ENCODE data around the gene ANGPTL1. TPM values are rescaled to one million over a fixed set of nuclear protein-coding genes. Genes with fewer than 3 reads are reported as not detected.

The ANGPTL1 gene
- total and polyA plus RNA-seq, 10 of the 15 experiments (the other 5 are each of a cell fraction or from before 2014, with no cell fraction given): not detected

GRCh38 chr1:178864326-178864725 is 6.6 kb downstream of the ANGPTL1 start (continued):
- TF ChIP-seq, protein P1, sequence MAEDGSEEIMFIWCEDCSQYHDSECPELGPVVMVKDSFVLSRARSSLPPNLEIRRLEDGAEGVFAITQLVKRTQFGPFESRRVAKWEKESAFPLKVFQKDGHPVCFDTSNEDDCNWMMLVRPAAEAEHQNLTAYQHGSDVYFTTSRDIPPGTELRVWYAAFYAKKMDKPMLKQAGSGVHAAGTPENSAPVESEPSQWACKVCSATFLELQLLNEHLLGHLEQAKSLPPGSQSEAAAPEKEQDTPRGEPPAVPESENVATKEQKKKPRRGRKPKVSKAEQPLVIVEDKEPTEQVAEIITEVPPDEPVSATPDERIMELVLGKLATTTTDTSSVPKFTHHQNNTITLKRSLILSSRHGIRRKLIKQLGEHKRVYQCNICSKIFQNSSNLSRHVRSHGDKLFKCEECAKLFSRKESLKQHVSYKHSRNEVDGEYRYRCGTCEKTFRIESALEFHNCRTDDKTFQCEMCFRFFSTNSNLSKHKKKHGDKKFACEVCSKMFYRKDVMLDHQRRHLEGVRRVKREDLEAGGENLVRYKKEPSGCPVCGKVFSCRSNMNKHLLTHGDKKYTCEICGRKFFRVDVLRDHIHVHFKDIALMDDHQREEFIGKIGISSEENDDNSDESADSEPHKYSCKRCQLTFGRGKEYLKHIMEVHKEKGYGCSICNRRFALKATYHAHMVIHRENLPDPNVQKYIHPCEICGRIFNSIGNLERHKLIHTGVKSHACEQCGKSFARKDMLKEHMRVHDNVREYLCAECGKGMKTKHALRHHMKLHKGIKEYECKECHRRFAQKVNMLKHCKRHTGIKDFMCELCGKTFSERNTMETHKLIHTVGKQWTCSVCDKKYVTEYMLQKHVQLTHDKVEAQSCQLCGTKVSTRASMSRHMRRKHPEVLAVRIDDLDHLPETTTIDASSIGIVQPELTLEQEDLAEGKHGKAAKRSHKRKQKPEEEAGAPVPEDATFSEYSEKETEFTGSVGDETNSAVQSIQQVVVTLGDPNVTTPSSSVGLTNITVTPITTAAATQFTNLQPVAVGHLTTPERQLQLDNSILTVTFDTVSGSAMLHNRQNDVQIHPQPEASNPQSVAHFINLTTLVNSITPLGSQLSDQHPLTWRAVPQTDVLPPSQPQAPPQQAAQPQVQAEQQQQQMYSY (CRISPR knock-in tag; IDR thresholded peaks at IDR 0.05): no peak
- TF ChIP-seq MYB (IDR thresholded peaks at IDR 0.05; ENCODE audit: borderline replicate concordance, low read depth, low read length) (no peak), SIN3A (IDR thresholded peaks at IDR 0.05; ENCODE audit: low read depth, low read length) (no peak), BCLAF1 (IDR thresholded peaks at IDR 0.05) (no peak)

DNA sequence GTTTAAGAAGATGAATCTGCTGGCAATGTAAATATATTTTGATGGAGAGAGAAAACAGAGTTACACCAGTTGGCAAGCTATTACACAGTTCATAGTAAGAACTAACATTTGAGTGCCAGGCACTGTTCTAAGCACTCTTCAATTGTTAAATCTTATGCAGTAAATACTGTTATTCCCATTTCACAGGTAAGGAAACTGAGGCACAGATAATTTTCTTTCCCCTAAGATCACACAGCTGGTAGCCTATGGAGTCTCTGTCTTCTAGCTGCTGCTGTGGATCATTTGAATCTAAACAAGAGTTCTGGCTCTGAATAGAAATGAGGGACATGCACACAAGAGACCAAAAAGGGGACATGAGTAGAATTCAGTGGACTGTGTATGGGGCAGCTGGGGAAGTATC is 8.0 kb downstream of the ANGPTL1 start:
- CTCF ChIA-PET: no interaction called here
- no peak for TF ChIP-seq SMC3 (IDR thresholded peaks at IDR 0.05; ENCODE audit: borderline replicate concordance, low read length)
- no peak for TF ChIP-seq GATAD2B (conservative IDR thresholded peaks at IDR 0.05; ENCODE audit: low read depth)
- no peak for TF ChIP-seq HCFC1 (IDR thresholded peaks at IDR 0.05; ENCODE audit: low read length)
- TF ChIP-seq EGR1 (IDR thresholded peaks at IDR 0.05; ENCODE audit: borderline replicate concordance in 1 of 2, low read depth in 2 of 2, low read length in 2 of 2): no peak
- no peak for TF ChIP-seq CBX3 (IDR thresholded peaks at IDR 0.05; ENCODE audit: borderline replicate concordance, low read depth)
- TF ChIP-seq TAF1 (IDR thresholded peaks at IDR 0.05; ENCODE audit: borderline replicate concordance, low read depth, low read length): no peak
- TF ChIP-seq MXI1 (IDR thresholded peaks at IDR 0.05; ENCODE audit: low read depth, low read length): no peak
- no peak for TF ChIP-seq NR2F1 (conservative IDR thresholded peaks at IDR 0.05)
- TF ChIP-seq TCF3 (IDR thresholded peaks at IDR 0.05; ENCODE audit: borderline replicate concordance, insufficient read depth, low read depth, low read length): no peak
- TF ChIP-seq, protein P2, sequence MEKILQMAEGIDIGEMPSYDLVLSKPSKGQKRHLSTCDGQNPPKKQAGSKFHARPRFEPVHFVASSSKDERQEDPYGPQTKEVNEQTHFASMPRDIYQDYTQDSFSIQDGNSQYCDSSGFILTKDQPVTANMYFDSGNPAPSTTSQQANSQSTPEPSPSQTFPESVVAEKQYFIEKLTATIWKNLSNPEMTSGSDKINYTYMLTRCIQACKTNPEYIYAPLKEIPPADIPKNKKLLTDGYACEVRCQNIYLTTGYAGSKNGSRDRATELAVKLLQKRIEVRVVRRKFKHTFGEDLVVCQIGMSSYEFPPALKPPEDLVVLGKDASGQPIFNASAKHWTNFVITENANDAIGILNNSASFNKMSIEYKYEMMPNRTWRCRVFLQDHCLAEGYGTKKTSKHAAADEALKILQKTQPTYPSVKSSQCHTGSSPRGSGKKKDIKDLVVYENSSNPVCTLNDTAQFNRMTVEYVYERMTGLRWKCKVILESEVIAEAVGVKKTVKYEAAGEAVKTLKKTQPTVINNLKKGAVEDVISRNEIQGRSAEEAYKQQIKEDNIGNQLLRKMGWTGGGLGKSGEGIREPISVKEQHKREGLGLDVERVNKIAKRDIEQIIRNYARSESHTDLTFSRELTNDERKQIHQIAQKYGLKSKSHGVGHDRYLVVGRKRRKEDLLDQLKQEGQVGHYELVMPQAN (conservative IDR thresholded peaks at IDR 0.05): no peak
- TF ChIP-seq MYC (IDR thresholded peaks at IDR 0.05; ENCODE audit: insufficient read depth, insufficient read length, insufficient replicate concordance, low read length, severe bottlenecking): no peak
- no peak for TF ChIP-seq IKZF2 (IDR thresholded peaks at IDR 0.05)

More for the DNA sequence above, 8.0 kb downstream of the ANGPTL1 start:
- no peaks in the 10 kb centered on the region for H3K4me1 ChIP-seq (ENCODE audit: control insufficient read depth, insufficient read depth, low read length)
- RAD21 ChIA-PET (ENCODE audit: unreplicated experiment): no interaction called here
- H4K20me1 ChIP-seq (ENCODE audit: control insufficient read depth, insufficient read depth): no peaks in the 10 kb centered on the region
- no peak overlapping the region for H2AFZ ChIP-seq (ENCODE audit: control insufficient read depth, low read depth, low read length)
- no peak overlapping the region for H3K4me2 ChIP-seq (ENCODE audit: control insufficient read depth, insufficient read depth)
- no peaks in the 10 kb centered on the region for H3K36me3 ChIP-seq (ENCODE audit: control insufficient read depth in 2 of 2, insufficient read depth in 2 of 2, low read length in 1 of 2)
- FAIRE-seq (no peak), DNase-seq (ENCODE audit: low read depth, low spot score) (no peak), ATAC-seq (no peak)
- no peaks in the 10 kb centered on the region for H3K9me3 ChIP-seq (replicated peaks; ENCODE audit: control insufficient read depth, insufficient read depth, low read length)
- SMC1A ChIA-PET (ENCODE audit: uncharacterized antibody, unreplicated experiment): interaction anchor here (0.6 to 2.2 kb wide), 3 partner anchors 10 to 50 kb away, joined by 3 to 11 read pairs (median 4); no protein-coding TSS in a partner anchor
- intact Hi-C loops (cut with micrococcal nuclease; ENCODE audit: unreplicated experiment) (no loop called here), in situ Hi-C loops (cut with MboI) (no loop called here)
- H3K27ac ChIP-seq (ENCODE audit: control insufficient read depth, insufficient read depth): no peak overlapping the region
- H3K27me3 ChIP-seq (replicated peaks in 1 of 2; ENCODE audit: control insufficient read depth in 2 of 2, insufficient read depth in 2 of 2, low read length in 1 of 2): no peaks in the 10 kb centered on the region
- no peak overlapping the region for H3K4me3 ChIP-seq
- no peaks in the 10 kb centered on the region for H3K79me2 ChIP-seq (ENCODE audit: control insufficient read depth, insufficient read depth, low read length)
- H3K9ac ChIP-seq (ENCODE audit: control insufficient read depth, insufficient read depth, low read length): no peak overlapping the region
- no TSS peak for BruUV-seq (replicated peaks)
- POLR2A ChIA-PET: no interaction called here

Data from GM12878 (cell line).